GM19397 (cell line): ENCODE measurements around the gene ITIH4.

Experiments
- ATAC-seq: cut with Tn5 transposase; IDR thresholded peaks from one replicate; pipeline ENCODE4 v1.9.1; 2021; ENCODE audit warnings: mild to moderate bottlenecking, moderate library complexity; ENCODE audit not compliant: unreplicated experiment

ITIH4 gene

DNA sequence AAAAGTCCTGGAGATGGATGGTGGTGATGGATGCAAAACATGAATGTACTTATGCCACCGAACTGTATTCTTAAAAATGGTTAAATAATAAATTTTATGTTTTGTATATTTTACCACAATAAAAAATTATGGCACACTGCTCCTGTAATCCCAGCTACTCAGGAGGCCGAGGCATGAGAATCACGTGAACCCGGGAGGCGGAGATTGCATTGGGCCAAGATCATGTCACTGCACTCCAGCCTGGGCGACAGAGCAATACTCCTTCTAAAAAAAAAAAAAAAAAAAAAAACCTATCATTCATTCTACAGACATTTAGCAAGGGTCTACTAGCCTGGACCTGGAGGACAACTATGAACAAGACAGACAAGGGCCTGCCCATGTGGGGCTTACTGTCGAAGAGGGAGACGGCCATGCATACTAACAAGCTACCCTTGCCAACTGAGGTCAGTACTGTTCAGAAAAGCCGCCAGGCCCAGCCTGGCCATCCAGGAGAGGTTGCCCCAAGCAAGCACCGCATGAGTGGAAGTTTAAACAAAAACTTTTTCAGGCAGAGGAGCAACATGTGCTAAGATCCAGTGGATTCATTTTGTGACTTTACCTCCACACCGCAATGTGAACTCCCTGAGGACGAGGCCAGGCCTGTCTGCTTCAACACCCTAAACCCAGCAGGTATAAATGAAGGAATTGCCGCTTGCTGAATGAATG is 57.0 kb downstream of the ITIH4 start:
- ATAC-seq, result no peak

DNA sequence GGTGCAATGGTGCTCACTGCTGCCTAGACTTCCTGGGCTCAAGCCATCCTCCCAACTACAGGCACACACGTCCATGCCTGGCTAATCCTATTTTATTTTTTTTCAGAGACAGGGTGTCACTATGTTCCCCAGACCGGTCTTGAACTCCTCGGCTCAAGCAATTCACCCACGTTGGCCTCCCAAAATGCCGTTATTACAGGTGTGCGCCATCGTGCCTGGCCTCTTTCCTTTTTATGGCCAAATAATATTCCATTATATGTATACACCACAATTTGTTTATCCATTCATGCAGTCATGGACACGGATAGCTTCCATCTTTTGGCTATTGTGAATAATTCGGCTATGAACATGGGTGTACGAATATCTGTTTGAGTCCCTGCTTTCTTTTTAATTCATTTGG is 58.8 kb downstream of the ITIH4 start:
- no peak for ATAC-seq

DNA sequence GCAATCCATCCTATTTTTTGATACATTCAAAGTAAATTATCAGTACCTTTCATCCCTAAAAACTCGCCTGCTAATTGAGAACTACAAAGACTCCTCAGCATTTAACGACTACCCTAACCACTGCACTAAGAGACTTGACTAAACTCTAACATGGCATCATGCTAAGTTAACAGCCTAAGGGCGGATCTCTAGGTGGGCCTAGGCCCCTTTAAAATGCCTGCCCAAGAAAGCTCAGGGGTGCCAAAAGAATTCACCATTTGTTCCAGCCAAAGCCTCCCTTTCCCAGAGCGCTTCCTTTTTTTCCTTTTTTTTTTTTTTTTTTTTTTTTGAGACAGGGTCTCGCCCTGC is 59.2 kb downstream of the ITIH4 start:
- no peak for ATAC-seq

DNA sequence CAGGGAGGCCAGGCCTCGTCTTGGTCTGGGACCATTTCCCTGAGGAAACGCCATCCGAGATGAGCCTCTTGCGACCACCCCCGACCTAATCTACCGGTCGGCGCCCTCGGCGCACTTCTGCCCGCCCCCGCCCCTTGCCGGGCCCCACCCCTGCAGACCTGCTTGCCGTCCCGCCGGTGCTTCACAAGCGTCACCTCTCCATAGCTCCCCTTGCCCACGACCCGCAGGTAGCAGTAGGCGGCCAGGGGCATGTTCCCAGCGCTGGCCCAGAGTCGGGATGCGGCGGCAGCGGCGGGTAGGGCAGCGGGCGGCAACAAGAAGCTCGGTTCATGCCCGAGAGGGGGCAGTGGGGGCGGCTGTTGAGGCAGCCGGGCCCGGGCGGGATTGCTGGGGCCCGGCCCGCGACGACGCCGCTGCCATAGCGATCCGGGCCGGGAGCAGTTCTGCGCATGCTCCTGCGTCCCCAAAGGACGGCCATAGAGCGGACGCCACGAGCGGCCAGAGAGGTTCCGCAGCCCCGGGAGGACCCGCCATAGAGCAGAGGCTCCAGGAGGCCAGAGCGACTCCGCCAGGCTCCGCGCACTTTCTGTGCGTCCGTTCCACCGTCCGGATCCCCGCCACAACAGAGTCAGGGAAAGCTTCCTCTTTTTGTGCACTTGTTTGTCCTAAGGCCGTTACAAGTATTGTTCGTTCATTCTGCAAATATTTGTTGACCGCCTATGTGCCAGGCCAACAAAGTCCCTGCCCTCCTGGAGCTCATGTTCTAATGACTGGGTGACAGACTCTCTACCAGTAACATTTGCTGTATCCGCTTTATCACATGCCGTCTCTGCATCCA is 59.8 kb downstream of the ITIH4 start, which contains the start of gene NEK4:
NEK4 (minus strand) TSS at position 445 of the 838 bp plus-strand sequence; CDS start at position 251, 194 bp downstream.
- peak; percentile 98 for ATAC-seq

DNA sequence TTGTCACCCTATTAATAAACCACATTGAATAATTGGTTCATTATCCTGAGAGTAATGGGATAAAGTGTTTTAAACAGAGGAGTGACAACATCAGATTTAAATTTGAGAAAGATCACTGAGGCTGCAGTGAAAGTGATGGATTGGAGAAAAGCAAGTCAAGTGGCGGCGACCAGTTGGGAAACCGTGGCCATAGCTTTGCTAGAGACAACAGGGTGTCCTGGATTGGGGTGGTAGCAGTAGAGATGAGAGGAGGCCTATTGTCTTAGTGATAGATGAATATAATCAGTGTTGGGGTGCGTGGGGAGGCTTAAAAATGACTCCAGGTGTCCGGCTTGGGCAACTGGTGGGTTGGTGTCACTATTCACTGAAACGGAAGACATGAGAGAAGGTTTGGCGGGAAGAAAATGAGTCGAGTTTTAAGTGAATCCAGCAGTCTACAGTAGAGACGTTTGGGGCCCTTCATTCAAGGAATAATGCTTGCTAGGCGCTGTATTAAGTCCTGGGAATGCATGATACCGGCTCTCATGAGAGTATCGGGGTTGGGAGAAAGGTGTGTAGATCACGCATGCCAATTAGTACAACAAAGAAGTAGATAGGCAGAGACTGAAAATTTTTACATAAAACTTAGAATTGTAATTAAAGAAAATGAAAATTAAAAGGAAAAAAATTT is 60.6 kb downstream of the ITIH4 start:
- ATAC-seq, result no peak

DNA sequence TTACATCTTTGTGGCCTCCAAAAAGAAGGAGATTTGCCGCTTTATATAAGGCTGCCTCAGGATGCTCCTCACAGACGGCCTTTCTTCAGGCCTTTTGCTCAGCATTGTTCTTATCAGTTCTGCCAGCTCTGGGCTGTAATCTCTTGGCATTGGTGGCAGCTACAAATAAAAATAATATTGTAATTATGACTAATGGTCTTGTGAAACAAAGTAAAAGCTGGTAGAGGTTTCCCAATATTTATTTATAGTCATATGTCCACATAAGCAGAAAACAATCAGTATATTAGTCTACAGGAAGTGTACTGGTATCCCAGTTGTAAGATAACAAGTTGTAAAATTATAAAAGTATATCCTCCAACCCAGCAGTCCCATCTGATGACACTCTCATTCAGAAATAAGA is 67.0 kb downstream of the ITIH4 start:
- ATAC-seq, result no peak
